Measurements from ENCODE around the gene USE1.

DNA sequence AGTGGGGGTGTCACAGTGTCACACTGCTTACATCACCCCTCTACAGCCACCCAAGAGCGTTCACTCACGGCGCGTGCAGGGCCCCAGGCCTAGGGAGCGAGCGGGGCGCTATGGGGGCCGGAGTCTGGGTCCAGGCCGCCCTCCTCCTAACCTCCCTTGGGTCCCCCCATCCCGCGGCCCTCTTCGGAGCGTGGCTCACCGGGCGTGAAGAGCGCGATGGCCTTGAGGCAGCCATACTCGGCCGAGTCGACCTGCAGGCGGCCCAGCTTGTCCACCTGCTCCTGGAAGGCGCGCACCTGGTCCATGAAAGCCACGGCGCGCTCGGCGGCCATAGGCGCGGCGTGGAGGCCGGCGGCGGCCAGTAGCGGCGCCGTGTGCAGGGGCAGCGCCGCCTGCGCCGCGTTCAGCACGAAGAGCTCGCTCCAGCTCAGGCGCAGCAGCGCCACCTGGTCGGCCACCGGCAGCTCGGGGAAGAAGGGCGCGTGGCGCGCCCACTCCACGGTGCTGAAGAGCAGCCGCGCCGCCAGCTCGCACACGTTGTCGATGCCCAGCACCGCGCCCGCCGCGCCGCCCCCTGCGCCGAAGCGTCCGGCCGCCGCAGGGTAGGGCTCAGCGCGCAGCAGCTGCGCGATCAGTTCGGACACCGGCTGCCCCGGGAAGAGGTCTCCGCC lies 20.3 kb downstream of the USE1 start:
- TF ChIP-seq, protein P1, sequence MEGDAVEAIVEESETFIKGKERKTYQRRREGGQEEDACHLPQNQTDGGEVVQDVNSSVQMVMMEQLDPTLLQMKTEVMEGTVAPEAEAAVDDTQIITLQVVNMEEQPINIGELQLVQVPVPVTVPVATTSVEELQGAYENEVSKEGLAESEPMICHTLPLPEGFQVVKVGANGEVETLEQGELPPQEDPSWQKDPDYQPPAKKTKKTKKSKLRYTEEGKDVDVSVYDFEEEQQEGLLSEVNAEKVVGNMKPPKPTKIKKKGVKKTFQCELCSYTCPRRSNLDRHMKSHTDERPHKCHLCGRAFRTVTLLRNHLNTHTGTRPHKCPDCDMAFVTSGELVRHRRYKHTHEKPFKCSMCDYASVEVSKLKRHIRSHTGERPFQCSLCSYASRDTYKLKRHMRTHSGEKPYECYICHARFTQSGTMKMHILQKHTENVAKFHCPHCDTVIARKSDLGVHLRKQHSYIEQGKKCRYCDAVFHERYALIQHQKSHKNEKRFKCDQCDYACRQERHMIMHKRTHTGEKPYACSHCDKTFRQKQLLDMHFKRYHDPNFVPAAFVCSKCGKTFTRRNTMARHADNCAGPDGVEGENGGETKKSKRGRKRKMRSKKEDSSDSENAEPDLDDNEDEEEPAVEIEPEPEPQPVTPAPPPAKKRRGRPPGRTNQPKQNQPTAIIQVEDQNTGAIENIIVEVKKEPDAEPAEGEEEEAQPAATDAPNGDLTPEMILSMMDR (IDR thresholded peaks at IDR 0.05), result peak; percentile 20 to 64 (median 52)
- no peak for TF ChIP-seq POLR2A (IDR thresholded peaks at IDR 0.05)
